T-helper 1 cell treated with Interleukin-12 subunit alpha and Interleukin-12 subunit beta and Interleukin-4 antibody, amounts not matched to agents 30 ng/mL and 1 ng/mL, for 36 hours (primary cell): ENCODE data around the gene EXOC3L4. TPM values are rescaled to one million over a fixed set of nuclear protein-coding genes. Genes with fewer than 3 reads are reported as not detected.
"Not testable (repeated sequence)": the region's sequence is repeated elsewhere in the genome, so short reads cannot be mapped to it uniquely, and the experiment has no call there.

Experiments
- intact Hi-C: fragments of 100-400 bp; cut with micrococcal nuclease; formaldehyde crosslinking; loops from one replicate; pipeline ENCODE4 v1.15.1; 2024
- total RNA-seq: library from RNA; stranded (reverse); gene quantifications from 2 replicates; pipeline ENCODE4 v1.2.3, GENCODE V29; 2022

Gene EXOC3L4
- total RNA-seq, 1 donor from 2014 or later: not detected

DNA sequence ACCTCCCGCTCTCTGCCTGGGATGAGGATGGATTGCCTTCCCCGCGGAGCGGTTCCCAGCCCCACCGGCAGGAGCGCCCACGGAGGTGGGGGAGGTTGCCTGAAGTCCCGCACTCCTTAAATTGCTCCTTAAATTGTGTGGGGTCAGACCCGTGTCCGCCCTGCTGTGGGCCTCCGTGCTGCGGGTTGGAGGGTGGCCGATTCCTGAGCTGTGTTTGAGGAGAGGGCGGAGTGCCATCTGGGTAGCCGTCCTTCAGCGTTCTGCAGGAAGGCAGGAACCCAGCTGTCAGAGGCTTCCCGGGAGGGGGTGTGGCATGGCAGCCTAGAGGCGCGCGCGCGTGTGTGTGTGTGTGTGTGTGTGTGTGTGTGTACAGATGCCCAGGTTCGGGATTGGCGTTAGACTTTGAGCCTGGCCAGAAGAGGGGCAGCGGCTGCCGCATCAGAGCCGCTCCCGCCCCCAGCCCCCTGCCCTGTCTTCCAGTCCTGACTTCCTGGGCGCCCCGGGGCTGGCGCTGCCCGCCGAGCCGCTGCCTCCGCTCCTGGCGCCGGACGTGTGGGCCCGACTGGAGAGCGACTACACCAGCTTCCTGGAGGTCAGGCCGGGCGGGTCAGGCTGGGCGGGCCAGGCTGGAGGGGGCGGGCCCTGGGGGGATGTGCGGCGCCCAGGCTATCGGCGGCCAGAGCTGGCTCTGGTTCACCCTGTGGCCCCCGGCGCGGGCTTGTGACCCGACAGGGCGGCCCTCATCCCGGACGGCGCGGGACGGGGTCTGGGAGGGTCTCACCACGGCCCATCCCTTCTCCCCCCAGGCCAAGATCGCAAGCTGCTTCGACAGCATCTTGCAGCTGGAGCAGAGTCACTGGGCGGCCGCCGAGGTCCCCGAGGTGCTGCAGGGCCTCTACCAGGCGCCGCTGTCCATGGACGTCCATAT lies 9.2 kb downstream of the EXOC3L4 start:
- intact Hi-C loops: loop anchor here (2.0 kb wide), 2 partner anchors 37 to 409 kb away; no protein-coding TSS in a partner anchor

DNA sequence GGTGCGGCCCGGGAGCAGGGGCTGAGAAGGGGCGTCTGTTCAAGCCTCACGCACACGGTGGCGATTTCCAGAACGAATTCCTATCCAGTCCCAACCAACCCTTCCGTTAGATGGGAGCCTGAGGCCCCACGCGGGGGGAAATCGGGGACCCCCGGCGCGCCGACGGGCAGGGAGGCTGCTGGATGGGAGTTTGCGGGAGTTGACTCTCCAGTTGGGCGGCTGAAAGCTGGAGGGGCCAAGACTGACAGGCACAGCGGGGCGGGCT lies 9.8 kb downstream of the EXOC3L4 start:
- intact Hi-C loops: loop anchor here (2.0 kb wide), 2 partner anchors 36 to 410 kb away; no protein-coding TSS in a partner anchor

DNA sequence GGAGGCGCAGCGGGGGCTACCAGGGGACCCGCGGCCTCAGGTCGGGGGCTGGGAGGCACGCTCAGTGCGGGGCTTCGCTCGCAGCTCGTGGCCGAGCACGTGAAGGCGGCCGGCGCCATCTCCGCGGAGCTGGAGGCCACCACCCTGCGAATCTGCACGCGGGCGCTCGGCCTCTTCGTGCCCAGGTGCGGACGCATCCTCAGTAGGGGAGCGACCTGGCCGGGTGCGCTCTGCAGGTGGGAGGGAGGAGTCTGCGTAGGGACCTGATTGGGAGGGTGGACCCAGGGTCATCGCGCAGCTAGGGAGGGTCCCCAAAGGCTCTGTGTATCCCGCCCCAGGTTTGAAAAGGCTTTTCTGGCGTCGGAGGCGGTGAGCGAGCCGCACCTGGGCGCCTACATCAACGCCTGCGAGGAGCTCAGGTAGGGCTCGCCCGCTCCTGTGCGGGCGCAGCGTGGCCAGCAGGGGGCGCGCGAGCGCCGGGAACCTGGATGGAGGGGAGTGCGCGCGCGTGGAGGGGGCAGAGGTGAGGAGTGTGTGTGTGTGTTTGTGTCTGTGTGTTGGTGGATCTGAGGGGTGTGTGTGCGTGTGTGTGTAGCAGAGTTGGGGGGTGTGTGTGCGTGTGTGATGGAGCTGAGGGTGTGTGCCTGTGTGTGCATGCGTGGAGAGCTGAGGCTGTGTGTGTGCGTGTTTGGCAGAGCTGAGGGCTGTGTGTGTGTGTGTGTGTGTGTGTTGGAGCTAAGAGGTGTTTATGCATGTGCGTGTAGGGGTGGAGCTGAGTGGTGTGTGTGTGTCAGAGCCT lies 10.3 kb downstream of the EXOC3L4 start:
- intact Hi-C loops: loop anchor here (1.0 to 2.0 kb wide), 5 partner anchors 27 to 410 kb away; no protein-coding TSS in a partner anchor

DNA sequence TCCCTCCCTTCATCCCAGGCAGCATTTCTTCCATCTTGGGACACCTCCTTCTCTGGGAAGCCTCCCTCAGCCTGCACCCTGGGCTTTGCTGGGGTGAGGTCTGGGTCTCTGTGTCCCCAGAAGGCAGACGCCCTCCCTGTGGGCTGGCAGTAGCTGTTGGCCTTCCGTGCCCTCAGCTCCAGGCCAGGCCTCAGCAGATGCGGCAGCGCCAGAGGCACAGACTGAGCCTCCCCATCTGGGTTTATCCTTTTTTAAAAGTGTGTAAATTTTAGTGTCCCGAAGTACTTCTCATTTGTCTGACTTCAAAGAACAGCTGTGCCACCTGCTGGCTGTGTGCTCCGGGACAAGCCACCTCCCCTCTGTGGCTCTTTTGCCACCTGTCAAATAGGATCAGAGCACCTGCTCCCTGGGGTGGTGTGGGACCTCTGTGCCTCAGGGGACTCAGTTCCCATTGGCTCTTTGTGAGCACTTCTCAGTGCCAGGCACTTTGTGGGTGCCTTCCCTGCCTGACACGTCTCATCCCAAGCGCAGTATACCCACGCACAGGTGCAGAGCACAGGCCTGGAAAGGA lies 11.1 kb downstream of the EXOC3L4 start:
- intact Hi-C loops: loop anchor here (1.0 to 2.0 kb wide), 5 partner anchors 27 to 411 kb away; no protein-coding TSS in a partner anchor

DNA sequence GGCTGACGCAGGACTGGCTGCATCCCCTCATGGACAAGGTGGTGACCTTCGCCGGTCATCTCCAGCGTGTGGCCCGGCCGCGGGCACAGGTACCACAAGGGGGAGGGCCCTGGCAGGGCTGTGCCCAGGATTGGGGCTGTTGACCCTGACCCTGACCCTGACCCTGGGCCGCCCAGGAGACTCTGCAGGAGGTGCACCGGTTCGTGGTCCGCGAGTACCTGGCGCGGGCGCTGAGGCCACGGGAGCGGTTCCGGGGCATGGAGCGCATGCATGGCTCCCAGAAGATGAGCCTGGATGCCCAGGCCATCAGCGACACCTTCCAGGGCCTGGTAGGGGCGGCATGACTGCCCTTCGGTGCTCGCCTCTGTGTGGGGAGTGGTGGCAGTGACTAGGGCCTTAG lies 12.9 kb downstream of the EXOC3L4 start:
- intact Hi-C loops: no loop called here

DNA sequence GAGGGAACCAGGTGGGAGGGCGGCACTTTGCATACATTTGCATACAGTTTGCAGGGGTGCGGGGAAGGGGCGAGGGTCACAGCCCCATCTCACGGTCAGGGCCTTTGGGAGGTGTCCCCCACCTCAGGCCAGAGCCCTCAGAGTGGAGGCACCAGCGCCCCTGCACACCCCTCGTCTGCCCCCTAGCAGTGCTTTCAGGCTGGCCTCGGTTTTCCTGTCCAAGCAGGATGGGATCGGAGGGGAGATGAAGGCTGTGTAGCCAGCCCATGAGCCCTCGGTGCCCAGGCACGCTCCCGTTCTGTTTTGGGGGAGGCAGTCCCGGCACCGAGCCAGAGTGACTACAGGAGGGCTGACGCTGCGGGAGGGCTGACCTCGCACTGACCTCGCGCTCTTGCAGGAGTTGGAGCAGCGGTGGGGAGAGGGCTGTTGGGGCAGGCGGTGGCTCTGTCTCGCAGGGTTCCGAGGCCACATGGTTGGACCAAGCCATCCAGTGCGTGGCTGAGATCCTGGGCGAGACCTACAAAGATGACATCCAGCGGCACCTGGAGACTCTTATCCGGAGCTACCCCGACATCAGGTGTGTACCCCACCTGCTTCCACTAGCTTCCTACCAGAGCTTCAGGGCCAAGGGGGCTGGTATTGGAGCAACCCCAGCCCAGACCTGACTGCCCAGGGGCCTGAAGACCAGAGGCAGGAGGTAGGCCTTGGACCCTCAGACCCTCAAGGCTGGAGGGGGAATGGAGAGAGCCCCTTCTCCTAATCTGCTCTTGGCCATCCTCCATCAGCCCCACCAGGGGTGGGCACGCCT lies 13.6 kb downstream of the EXOC3L4 start:
- intact Hi-C loops: no loop called here

DNA sequence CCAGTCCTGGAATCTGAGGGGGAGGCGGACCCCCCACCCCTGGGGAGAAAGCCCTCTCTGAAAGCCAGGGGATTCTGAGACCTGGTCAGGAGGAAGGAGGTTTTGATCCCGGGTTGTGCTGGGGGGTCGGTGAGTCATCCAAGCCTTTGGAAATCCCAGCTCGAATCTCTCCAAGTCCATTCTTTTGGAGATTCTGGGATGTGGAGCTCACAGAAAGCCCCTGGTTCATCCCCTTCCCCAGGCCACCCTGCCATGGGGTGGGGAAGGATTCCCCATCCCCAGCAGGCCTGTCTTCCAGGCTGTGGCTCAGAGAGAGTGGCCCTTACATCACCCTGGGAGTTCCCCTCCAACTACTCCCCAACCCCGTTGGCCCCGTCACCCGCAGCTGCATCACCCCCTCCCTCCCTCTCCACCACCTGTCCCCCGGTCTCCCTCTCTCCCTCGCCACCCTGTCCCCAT lies 14.3 kb downstream of the EXOC3L4 start:
- intact Hi-C loops: no loop called here

DNA sequence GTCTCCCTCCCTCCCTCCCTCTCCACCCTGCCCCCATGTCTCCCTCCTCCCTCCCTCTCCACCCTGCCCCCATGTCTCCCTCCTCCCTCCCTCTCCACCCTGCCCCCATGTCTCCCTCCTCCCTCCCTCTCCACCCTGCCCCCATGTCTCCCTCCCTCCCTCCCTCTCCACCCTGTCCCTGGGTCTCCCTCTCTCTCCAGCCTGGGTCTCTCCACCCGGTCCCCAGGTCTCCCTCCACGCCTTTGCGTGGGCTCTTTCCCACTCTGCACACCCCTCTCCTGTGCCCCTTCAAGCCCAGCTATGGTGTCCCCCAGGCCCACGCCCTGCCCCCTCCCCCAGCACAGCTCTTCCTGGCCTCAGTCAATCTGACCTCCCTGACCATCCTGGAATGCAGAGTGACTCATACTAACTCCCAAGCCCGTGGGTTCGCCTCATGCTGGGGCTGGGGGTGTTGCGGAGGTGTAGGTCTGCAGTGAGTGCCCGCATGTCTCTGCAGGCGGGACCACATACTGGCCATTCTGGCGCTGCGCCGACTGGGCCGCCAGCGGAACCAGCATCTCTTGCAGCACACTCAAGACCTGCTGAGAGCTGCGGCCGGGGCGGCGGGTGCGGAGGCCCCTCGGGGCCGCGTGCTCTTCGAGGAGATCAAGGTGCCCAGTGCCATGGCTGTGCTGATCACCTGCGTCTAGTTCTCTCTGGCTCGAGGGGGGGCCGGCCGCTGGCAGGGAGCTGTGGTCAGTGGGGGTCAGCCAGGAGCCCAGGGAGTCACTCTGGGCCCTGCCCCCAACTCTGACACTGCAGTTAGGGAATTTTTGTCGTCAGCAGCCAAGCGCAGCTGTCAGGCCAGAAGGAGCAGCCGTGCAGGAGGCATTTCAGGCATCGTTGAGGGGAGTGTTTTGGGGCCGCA lies 15.3 kb downstream of the EXOC3L4 start:
- intact Hi-C loops: no loop called here

DNA sequence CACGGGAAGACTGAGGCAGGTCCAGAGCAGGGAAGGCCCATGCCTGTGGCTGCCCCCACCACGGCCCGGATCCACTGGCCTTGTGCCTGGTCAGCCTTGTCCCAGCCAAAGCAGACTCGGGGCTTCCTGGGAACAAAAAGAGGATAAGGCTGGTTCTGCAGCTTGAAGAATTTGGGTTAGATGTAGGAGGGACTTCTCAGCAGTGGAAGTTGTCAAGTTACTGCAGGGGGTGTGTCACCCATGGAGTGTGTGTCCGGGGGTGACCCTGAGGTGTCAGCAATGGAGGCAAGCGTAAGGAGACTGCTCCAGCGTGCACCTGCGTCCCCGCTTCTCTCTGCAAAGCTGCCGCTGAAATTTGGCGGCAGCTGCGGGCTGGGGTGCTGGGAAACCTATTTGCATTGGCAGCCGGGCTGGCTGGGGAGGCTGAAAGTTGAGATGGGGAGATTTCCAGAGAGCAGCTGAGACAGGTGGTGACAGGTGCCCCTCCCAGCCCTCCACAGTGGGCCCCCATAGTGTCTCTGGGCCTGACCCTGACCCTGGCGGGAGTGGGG lies 16.2 kb downstream of the EXOC3L4 start:
- intact Hi-C loops: no loop called here

DNA sequence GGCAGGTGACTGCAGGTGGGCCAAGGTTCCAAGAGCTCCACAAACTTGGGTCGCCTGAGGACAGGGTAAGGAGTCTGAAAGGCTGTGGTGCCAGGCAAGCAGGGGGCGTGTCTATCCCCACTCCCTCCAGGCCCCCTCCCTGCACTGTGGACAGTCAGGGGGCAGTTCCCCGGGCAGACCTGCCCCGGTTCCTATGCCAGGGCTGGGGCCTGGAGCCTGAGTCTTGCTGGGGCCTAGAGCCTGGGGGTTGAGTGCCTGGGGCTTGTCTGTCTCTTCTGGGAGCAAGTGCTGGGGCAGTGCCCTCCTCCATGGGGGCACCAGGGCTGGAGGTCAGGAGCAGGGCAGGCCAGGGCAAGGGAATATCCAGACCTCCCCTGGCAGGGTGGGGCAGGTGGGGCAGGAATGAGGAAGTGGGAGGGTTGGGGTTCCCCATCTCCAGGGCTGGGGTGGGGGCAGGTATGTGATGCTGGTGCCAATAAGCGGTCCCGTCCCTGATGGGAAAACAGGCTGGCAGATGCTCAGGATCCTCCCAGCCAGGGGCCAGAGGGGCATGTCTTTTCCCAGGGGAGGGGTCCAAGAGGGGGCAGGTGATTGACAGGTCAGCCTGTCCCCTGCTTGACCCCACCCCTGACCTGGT lies 16.8 kb downstream of the EXOC3L4 start:
- intact Hi-C loops: no loop called here

DNA sequence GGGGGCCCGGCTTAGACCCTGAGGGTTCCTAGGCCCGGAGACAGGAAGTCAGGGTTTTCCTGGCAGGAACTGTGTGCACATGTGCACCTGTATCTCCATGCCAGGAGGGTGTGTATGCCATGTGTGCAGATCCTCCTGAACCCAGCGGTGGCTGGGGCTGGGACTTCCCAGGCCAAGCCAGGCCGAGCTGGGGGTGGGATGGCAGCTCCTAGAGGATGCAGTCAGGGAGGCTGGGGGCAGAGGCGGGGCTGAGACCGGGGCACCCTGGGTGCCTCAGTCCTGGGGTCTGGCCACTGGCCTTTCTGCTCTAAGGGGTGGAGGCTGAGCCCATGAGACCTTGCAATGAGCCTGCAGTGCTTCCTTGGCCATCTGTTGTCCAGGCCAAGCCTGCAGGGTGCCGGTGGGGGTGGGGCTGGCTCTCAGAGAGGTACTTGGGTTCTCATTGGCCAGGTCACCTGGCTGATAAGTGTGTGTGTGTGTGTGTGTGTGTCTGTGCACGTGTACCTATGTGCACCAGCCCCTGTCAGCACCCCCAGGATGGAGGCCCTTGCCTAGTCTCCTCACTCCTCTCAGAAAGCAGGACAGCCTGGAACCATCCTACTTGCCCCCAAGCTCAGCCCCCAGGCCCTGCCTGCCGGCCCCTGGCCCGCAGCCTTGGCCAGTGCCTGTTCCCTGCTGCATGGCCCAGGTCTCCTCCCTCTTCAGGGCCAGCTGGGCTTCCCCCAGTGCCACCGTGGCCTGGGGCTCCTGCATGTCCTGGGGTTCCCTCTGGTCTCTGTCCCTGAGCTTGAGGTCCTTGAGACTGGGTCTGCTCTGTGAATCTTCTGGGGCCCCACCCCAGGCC lies 18.1 kb downstream of the EXOC3L4 start:
- intact Hi-C loops: no loop called here

DNA sequence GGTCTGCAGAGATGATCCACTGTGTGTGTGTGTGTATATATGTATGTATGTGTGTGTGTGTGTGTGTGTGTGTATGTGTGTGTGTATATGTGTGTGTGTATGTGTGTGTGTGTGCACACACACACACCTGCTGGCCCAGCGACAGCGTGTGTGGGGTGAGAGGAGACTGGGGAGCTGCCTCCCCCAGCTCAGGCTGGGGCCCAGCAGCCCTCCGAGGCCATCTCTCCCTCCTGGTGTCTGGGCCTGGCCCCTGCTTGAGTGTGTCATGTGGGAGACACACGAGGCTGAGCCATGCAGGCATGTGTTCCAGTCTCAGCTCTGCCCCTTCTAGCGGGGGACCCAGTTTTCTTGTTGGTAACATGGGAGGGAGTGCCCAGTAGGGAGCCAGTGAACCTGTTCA lies 18.8 kb downstream of the EXOC3L4 start:
- intact Hi-C loops: no loop called here

DNA sequence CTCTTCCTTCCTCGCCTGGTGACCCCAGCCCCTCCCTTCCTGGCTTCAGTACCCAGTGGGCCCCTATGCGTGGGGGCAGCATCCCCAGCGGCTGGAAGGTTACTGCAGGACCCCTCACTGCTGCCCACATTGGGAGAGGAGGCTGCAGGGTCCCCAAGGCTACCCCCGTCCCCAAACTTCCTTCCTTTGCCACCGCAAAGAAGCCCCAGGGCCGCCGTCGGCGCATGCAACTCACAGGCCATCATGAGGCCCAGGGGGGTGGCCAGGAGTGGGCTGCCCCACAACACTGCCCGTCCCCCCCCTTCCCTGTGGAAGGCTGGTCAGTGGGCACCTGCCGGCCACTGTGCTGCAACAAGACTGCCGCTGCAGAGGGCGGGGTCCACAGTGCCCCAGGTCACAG lies 19.2 kb downstream of the EXOC3L4 start:
- intact Hi-C loops: no loop called here

DNA sequence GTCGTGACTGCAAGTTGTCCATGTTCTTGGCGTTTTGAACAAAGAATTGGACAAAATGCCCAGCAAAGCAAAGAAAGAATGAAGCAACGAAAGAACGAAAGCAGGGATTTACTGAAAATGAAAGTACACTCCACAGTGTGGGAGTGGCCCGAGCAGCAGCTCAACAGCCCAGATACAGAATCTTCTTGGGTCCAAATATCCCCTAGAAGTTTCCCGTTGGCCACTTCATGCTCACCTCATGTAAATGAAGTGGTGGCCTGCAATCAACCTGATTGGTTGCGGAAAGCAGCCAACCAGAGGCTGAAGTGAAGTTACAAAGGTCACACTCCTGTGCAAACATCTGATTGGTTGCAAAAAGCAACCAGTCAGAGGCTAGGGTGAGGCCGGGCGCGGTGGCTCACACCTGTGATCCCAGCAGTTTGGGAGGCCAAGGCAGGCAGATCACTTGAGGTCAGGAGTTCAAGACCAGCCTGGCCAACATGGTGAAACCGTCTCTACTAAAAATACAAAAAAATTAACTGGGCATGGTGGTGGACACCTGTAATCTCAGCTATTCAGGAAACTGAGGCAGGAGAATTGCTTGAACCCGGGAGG lies 20.7 kb downstream of the EXOC3L4 start:
- intact Hi-C loops: not testable (repeated sequence)

DNA sequence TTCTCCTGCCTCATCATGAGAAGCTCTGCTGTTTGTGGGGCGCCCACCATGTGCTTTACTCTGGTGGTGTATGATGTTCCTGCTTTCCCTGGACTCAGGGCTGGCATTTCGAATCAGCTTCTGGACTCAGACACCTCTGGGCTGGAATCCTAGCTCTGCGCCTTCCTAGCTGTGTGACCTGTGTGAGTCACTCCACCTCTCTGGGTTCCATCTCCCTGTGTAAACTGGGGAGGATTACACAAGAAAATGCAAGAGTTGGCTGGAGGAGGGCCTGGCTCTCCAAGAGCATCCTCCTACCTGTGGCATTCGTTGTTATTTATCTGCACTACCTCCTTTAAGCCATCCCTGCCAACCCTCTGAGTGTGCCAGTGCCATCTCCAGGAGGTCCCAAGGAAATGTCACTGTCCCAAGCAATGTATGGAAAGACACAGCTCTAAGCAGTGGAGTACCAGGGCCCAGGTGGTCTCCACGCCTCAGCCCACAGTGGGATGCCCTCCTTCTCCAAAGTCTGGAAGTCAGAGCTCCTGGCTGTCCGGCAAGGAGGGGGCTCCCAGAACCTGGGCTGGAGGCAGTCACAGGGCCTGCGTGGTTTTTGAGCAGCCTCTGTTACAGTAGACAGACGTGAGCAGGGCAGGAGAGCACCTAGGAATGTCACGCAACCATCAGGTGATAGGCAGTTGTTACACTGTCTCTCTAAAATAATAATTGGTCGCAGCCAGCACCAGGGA lies 21.5 kb downstream of the EXOC3L4 start:
- intact Hi-C loops: no loop called here

DNA sequence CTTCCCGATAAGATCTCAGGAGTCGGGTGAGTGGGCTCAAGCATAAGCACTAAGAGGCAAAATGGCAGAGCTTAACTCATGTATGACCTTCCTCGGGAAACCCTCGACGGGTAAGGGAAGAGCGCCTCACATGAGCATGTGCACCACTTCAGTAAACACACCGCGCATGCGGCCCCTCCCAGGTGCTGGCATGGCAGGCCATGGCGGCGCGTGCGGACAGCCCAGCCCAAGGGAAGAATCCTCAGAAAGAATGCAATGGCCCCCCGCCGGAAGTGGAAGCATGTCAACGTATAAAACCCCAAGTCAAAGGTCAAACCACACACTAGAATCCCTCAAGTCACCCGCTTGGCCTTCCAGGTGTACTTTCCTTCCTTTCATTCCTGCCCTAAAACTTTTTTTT lies 22.1 kb downstream of the EXOC3L4 start:
- intact Hi-C loops: no loop called here

DNA sequence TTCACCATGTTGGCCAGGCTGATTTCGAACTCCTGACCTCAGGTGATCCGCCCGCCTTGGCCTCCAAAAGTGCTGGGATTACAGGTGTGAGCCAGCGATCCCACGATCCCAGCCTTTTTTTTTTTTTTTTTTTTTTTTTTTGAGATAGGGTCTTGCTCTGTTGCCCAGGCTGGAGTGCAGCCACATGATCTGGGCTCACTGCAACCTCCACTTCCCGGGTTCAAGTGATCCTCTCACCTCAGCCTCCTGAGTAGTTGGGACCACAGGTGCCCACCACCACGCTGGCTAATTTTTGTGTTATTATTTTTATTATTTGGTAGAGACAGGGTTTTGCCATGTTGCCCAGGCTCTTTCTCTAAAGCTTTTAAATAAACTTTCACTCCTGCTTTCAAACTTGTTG lies 23.0 kb downstream of the EXOC3L4 start:
- intact Hi-C loops: not testable (repeated sequence)
